Loucy (cell line): Measurements from ENCODE around the gene BLNK.

Experiments used
- EZH2phosphoT487 ChIP-seq: fragments of 200-600 bp; IDR thresholded peaks from 2 replicates; pipeline ENCODE4 v1.6.1; 2018; ENCODE audit warnings: antibody characterized with exemption, mild to moderate bottlenecking, moderate library complexity, borderline replicate concordance
- TF ChIP-seq, protein P1 (sequence below): fragments of 200-600 bp; sonication (generic); conservative IDR thresholded peaks from 2 replicates; pipeline ENCODE4 v1.5.1; 2014; ENCODE audit warnings: mild to moderate bottlenecking, antibody characterized with exemption, low read length

DNA sequence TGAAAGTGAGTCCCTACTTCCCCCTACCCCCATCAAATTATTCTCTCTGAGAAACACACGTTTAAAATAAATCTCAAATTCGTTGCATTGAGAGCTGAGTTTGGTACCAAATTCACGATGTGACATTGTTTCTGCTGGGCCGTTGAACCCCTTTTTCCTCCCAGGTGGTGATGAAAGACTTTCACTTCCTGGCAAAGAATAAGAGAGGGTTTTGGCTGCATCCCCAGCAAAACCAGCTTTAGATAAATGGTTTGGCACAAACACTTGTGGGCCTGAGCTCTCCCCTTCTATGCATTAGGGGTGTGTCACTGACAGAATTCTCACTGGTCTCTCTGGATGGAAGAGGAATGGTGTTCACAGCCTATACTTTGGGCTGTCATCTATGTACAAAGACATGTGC, 24.1 kb upstream of the BLNK start:
- TF ChIP-seq, protein P1, sequence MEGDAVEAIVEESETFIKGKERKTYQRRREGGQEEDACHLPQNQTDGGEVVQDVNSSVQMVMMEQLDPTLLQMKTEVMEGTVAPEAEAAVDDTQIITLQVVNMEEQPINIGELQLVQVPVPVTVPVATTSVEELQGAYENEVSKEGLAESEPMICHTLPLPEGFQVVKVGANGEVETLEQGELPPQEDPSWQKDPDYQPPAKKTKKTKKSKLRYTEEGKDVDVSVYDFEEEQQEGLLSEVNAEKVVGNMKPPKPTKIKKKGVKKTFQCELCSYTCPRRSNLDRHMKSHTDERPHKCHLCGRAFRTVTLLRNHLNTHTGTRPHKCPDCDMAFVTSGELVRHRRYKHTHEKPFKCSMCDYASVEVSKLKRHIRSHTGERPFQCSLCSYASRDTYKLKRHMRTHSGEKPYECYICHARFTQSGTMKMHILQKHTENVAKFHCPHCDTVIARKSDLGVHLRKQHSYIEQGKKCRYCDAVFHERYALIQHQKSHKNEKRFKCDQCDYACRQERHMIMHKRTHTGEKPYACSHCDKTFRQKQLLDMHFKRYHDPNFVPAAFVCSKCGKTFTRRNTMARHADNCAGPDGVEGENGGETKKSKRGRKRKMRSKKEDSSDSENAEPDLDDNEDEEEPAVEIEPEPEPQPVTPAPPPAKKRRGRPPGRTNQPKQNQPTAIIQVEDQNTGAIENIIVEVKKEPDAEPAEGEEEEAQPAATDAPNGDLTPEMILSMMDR, result no peak
- TF ChIP-seq EZH2phosphoT487, result no peak
